Measurements from ENCODE around the gene APEX1. TPM values are rescaled to one million over a fixed set of nuclear protein-coding genes. Genes with fewer than 3 reads are reported as not detected.
"Not testable (repeated sequence)": the region's sequence is repeated elsewhere in the genome, so short reads cannot be mapped to it uniquely, and the experiment has no call there.

The APEX1 gene
- total RNA-seq, 2 donors from 2014 or later: 45.9 to 85.6 TPM

GRCh38 chr14:20436363-20436755 lies 18.7 kb upstream of the APEX1 start:
- ATAC-seq (ENCODE audit: insufficient number of reproducible peaks, low FRiP score, low read depth) (no peak), DNase-seq (ENCODE audit: low spot score) (no peak)
- Histone ChIP-seq H3K9me3 (no peaks in the 10 kb centered on the region), H3K27me3 (replicated peaks; ENCODE audit: insufficient read depth) (no peaks in the 10 kb centered on the region), H3K36me3 (no peaks in the 10 kb centered on the region), H3K4me3 (no peak overlapping the region), H3K4me1 (ENCODE audit: control insufficient read depth in 1 of 2, low read depth in 2 of 2) (peaks cover 0 to 13% of the 10 kb centered on the region in 2 donors), H3K27ac (no peak overlapping the region)
- no peak for TF ChIP-seq CTCF (IDR thresholded peaks at IDR 0.05)

- no peak for DNase-seq (ENCODE audit: low spot score)
- no peak for TF ChIP-seq CTCF (IDR thresholded peaks at IDR 0.05)
- Histone ChIP-seq H3K4me3 (no peak overlapping the region), H3K27ac (no peak overlapping the region), H3K27me3 (replicated peaks; ENCODE audit: insufficient read depth) (no peaks in the 10 kb centered on the region), H3K9me3 (no peaks in the 10 kb centered on the region), H3K36me3 (no peaks in the 10 kb centered on the region), H3K4me1 (ENCODE audit: control insufficient read depth in 1 of 2, low read depth in 2 of 2) (peaks cover 0 to 13% of the 10 kb centered on the region in 2 donors)
- ATAC-seq (ENCODE audit: insufficient number of reproducible peaks, low FRiP score, low read depth): no peak
These were observed 16.4 kb upstream of the APEX1 start for GRCh38 chr14:20438664-20439063.

GRCh38 chr14:20440465-20440864 lies 14.6 kb upstream of the APEX1 start:
- Histone ChIP-seq H3K27me3 (replicated peaks; ENCODE audit: insufficient read depth) (no peaks in the 10 kb centered on the region), H3K9me3 (no peaks in the 10 kb centered on the region), H3K27ac (no peak overlapping the region), H3K4me1 (ENCODE audit: control insufficient read depth in 1 of 2, low read depth in 2 of 2) (peaks cover 0 to under 1% of the 10 kb centered on the region in 2 donors), H3K36me3 (no peaks in the 10 kb centered on the region), H3K4me3 (no peak overlapping the region)
- DNase-seq (ENCODE audit: low spot score): no peak
- TF ChIP-seq CTCF (IDR thresholded peaks at IDR 0.05): no peak
- ATAC-seq (ENCODE audit: insufficient number of reproducible peaks, low FRiP score, low read depth): no peak

- Histone ChIP-seq H3K4me3 (no peak overlapping the region), H3K4me1 (ENCODE audit: control insufficient read depth in 1 of 2, low read depth in 2 of 2) (no peaks in the 10 kb centered on the region), H3K36me3 (no peaks in the 10 kb centered on the region), H3K27me3 (replicated peaks; ENCODE audit: insufficient read depth) (no peaks in the 10 kb centered on the region), H3K9me3 (no peaks in the 10 kb centered on the region), H3K27ac (no peak overlapping the region)
- DNase-seq (ENCODE audit: low spot score) (no peak), ATAC-seq (ENCODE audit: insufficient number of reproducible peaks, low FRiP score, low read depth) (no peak)
- TF ChIP-seq CTCF (IDR thresholded peaks at IDR 0.05): no peak
These were observed 14.1 kb upstream of the APEX1 start for GRCh38 chr14:20440882-20441281.

- H3K4me1 ChIP-seq (ENCODE audit: control insufficient read depth in 1 of 2, low read depth in 2 of 2): no peaks in the 10 kb centered on the region
- ATAC-seq (ENCODE audit: insufficient number of reproducible peaks, low FRiP score, low read depth) (no peak), DNase-seq (ENCODE audit: low spot score) (no peak)
- no peak overlapping the region for H3K27ac ChIP-seq
- peaks cover 4% of the 10 kb centered on the region for H3K36me3 ChIP-seq
- TF ChIP-seq CTCF (IDR thresholded peaks at IDR 0.05): no peak
- H3K9me3 ChIP-seq: no peaks in the 10 kb centered on the region
- H3K4me3 ChIP-seq: no peak overlapping the region
- H3K27me3 ChIP-seq (replicated peaks; ENCODE audit: insufficient read depth): no peaks in the 10 kb centered on the region
These were observed 13.6 kb upstream of the APEX1 start for GRCh38 chr14:20441461-20441860.

GRCh38 chr14:20443650-20444049 lies 11.4 kb upstream of the APEX1 start:
- not testable (repeated sequence) for H3K9me3 ChIP-seq; DNase-seq (ENCODE audit: low spot score); H3K27me3 ChIP-seq (replicated peaks; ENCODE audit: insufficient read depth); H3K27ac ChIP-seq; H3K4me1 ChIP-seq (ENCODE audit: control insufficient read depth in 1 of 2, low read depth in 2 of 2); ATAC-seq (ENCODE audit: insufficient number of reproducible peaks, low FRiP score, low read depth); H3K4me3 ChIP-seq
- peaks cover 25% of the 10 kb centered on the region for H3K36me3 ChIP-seq
